IMR-90 (cell line): ENCODE results near the gene AFMID. TPM values are rescaled to one million over a fixed set of nuclear protein-coding genes. Genes with fewer than 3 reads are reported as not detected.

ENCODE experiments used
- ATAC-seq: fragments of 200-7000 bp; cut with Tn5 transposase; 2 replicates; pipeline ENCODE4 v1.9.1; 2020; ENCODE audit warnings: low read depth, mild to moderate bottlenecking, moderate library complexity
- BruUV-seq: library from RNA; stranded (reverse); fragments of 400-500 nt; replicated peaks from 2 replicates; lab custom pipeline; 2021; lab: Mats Ljungman, UMichigan
- CTCF ChIA-PET: fragments of 300-600 bp; formaldehyde crosslinking; extraction: SDS; loops from one replicate; lab custom pipeline; 2021; ENCODE audit warnings: antibody characterized with exemption; lab: Yijun Ruan, JAX
- POLR2A ChIA-PET: fragments of 300-600 bp; sonication (Branson Sonifier 250); formaldehyde crosslinking; loops from one replicate; lab custom pipeline; 2022; ENCODE audit warnings: antibody characterized with exemption; ENCODE audit not compliant: unreplicated experiment; lab: Charles Lee
- DNase-seq: peaks from one replicate; pipeline ENCODE4 v3.0.0; 2013
- H2AFZ ChIP-seq: replicated peaks from 2 replicates; pipeline ENCODE3; 2013; ENCODE audit warnings: low read length, mild to moderate bottlenecking; ENCODE audit not compliant: poor library complexity
- H2AK5ac ChIP-seq: 2 replicates; pipeline ENCODE4 v1.6.1; 2013; ENCODE audit warnings: low read depth, low read length, inconsistent platforms
- H2AK9ac ChIP-seq: replicated peaks from 2 replicates; pipeline ENCODE3; 2013; ENCODE audit warnings: mild to moderate bottlenecking, low read depth, low read length, moderate library complexity; ENCODE audit not compliant: poor library complexity
- H2BK120ac ChIP-seq: 2 replicates; pipeline ENCODE4 v1.6.1; 2013; ENCODE audit warnings: low read depth, low read length, inconsistent platforms
- H2BK15ac ChIP-seq: 3 replicates; pipeline ENCODE4 v1.6.1; 2013; ENCODE audit warnings: low read depth, low read length, inconsistent platforms
- H2BK20ac ChIP-seq: 2 replicates; pipeline ENCODE4 v1.6.1; 2013; ENCODE audit warnings: low read depth, mild to moderate bottlenecking, inconsistent platforms, low read length, moderate library complexity
- H2BK5ac ChIP-seq: 2 replicates; pipeline ENCODE4 v1.6.1; 2013; ENCODE audit warnings: mild to moderate bottlenecking, low read depth, low read length, inconsistent platforms; ENCODE audit not compliant: poor library complexity, severe bottlenecking
- H3K14ac ChIP-seq: replicated peaks from 2 replicates; pipeline ENCODE4 v1.6.1; 2013; ENCODE audit warnings: low read depth, low read length, inconsistent platforms
- H3K18ac ChIP-seq: 2 replicates; pipeline ENCODE4 v1.6.1; 2013; ENCODE audit warnings: low read depth, low read length, control low read depth
- H3K23ac ChIP-seq: 2 replicates; pipeline ENCODE4 v1.6.1; 2013; ENCODE audit warnings: low read depth, low read length, inconsistent platforms
- H3K27ac ChIP-seq: 2 replicates; pipeline ENCODE4 v1.5.1; 2013; ENCODE audit warnings: mild to moderate bottlenecking, control low read depth, low read length; ENCODE audit not compliant: insufficient read depth
- H3K27me3 ChIP-seq: 2 replicates; pipeline ENCODE4 v1.6.1; 2013; ENCODE audit warnings: low read length; ENCODE audit not compliant: control insufficient read depth, insufficient read depth
- H3K36me3 ChIP-seq: 2 replicates; pipeline ENCODE4 v1.6.1; 2013; ENCODE audit warnings: low read length, mixed read lengths; ENCODE audit not compliant: control insufficient read depth, insufficient read depth
- H3K4ac ChIP-seq: 2 replicates; pipeline ENCODE4 v1.6.1; 2013; ENCODE audit warnings: low read depth, low read length, inconsistent platforms
- H3K4me1 ChIP-seq: 2 replicates; pipeline ENCODE4 v1.6.1; 2013; ENCODE audit warnings: low read length, mixed read lengths; ENCODE audit not compliant: control insufficient read depth, insufficient read depth
- H3K4me2 ChIP-seq: 2 replicates; pipeline ENCODE4 v1.6.1; 2013; ENCODE audit warnings: low read depth, mild to moderate bottlenecking, control low read depth, low read length, moderate library complexity
- H3K4me3 ChIP-seq: 2 replicates; pipeline ENCODE4 v1.5.1; 2013; ENCODE audit warnings: low read depth, mild to moderate bottlenecking, control low read depth, low read length, moderate library complexity; ENCODE audit not compliant: insufficient read depth
- H3K56ac ChIP-seq: 2 replicates; pipeline ENCODE4 v1.6.1; 2013; ENCODE audit warnings: low read length, inconsistent platforms; ENCODE audit not compliant: insufficient read depth; ENCODE audit errors: extremely low read depth
- H3K79me1 ChIP-seq, 2 experiments: 2 replicates each; pipeline ENCODE4 v1.6.1; 2013; ENCODE audit warnings: low read length in 2 of 2, inconsistent platforms in 1 of 2, low read depth in 1 of 2
- H3K9ac ChIP-seq: 2 replicates; pipeline ENCODE4 v1.6.1; 2013; ENCODE audit warnings: low read depth, low read length, control low read depth
- H3K9me1 ChIP-seq: 2 replicates; pipeline ENCODE4 v1.6.1; 2013; ENCODE audit warnings: low read length, inconsistent platforms; ENCODE audit not compliant: insufficient read depth
- H3K9me3 ChIP-seq: 2 replicates; pipeline ENCODE4 v1.6.1; 2013; ENCODE audit warnings: low read length; ENCODE audit not compliant: control insufficient read depth, insufficient read depth
- H4K20me1 ChIP-seq: 2 replicates; pipeline ENCODE4 v1.6.1; 2013; ENCODE audit warnings: low read length, inconsistent platforms; ENCODE audit not compliant: insufficient read depth
- H4K5ac ChIP-seq: 2 replicates; pipeline ENCODE4 v1.6.1; 2013; ENCODE audit warnings: mild to moderate bottlenecking, low read depth, low read length, control low read depth
- H4K8ac ChIP-seq, 2 experiments: 2 replicates each; pipeline ENCODE4 v1.6.1; 2013; ENCODE audit warnings: low read depth in 2 of 2, low read length in 2 of 2, control low read depth in 1 of 2, inconsistent platforms in 1 of 2
- H4K91ac ChIP-seq: 2 replicates; pipeline ENCODE4 v1.6.1; 2013; ENCODE audit warnings: low read depth, low read length, inconsistent platforms; ENCODE audit not compliant: insufficient read depth
- BHLHE40 ChIP-seq: fragments of 150-350 bp; IDR thresholded peaks from 2 replicates; pipeline ENCODE4 v1.6.1; 2016; ENCODE audit warnings: mild to moderate bottlenecking, low read depth, low read length
- CEBPB ChIP-seq: IDR thresholded peaks from 2 replicates; pipeline ENCODE4 v1.6.1; 2012; ENCODE audit warnings: low read depth, low read length, improper control_type of control experiment
- CHD1 ChIP-seq: IDR thresholded peaks from 2 replicates; pipeline ENCODE4 v1.6.1; 2012; ENCODE audit warnings: low read depth, low read length, improper control_type of control experiment
- ELK1 ChIP-seq: fragments of 150-350 bp; IDR thresholded peaks from 2 replicates; pipeline ENCODE4 v1.6.1; 2016; ENCODE audit warnings: low read depth, mild to moderate bottlenecking, low read length, moderate library complexity, borderline replicate concordance
- FOS ChIP-seq: fragments of 150-350 bp; IDR thresholded peaks from 2 replicates; pipeline ENCODE4 v1.6.1; 2016; ENCODE audit warnings: low read depth, low read length
- MAFK ChIP-seq: IDR thresholded peaks from 2 replicates; pipeline ENCODE4 v1.6.1; 2012; ENCODE audit warnings: low read depth, low read length, improper control_type of control experiment
- MAZ ChIP-seq: IDR thresholded peaks from 2 replicates; pipeline ENCODE4 v1.6.1; 2012; ENCODE audit warnings: low read depth, mild to moderate bottlenecking, low read length, improper control_type of control experiment, moderate library complexity, borderline replicate concordance
- MXI1 ChIP-seq: IDR thresholded peaks from 2 replicates; pipeline ENCODE4 v1.6.1; 2012; ENCODE audit warnings: low read depth, mild to moderate bottlenecking, low read length, moderate library complexity, borderline replicate concordance
- NFE2L2 ChIP-seq: fragments of 150-350 bp; IDR thresholded peaks from 2 replicates; pipeline ENCODE4 v1.6.1; 2016; ENCODE audit warnings: low read depth, mild to moderate bottlenecking, low read length
- POLR2A ChIP-seq: IDR thresholded peaks from 2 replicates; pipeline ENCODE4 v1.6.1; 2012; ENCODE audit warnings: mild to moderate bottlenecking, low read depth, low read length
- RAD21 ChIP-seq: IDR thresholded peaks from 2 replicates; pipeline ENCODE4 v1.6.1; 2012; ENCODE audit warnings: low read length, improper control_type of control experiment
- RCOR1 ChIP-seq: IDR thresholded peaks from 2 replicates; pipeline ENCODE4 v1.6.1; 2012; ENCODE audit warnings: mild to moderate bottlenecking, low read length, improper control_type of control experiment; ENCODE audit not compliant: insufficient replicate concordance
- RFX5 ChIP-seq: IDR thresholded peaks from 2 replicates; pipeline ENCODE4 v1.8.0; 2012; ENCODE audit warnings: low read depth, mild to moderate bottlenecking, low read length, moderate library complexity
- SMC3 ChIP-seq: fragments of 150-350 bp; IDR thresholded peaks from 2 replicates; pipeline ENCODE4 v1.6.1; 2016; ENCODE audit warnings: low read depth, mild to moderate bottlenecking, antibody characterized with exemption, low read length, moderate library complexity
- WGBS, 2 experiments: methylation state at CpG; one replicate each; pipeline versions ENCODE4 v1.1.5 to v1.1.7; 2013; ENCODE audit warnings: missing lambda C conversion rate in 2 of 2; ENCODE audit not compliant: insufficient read length in 1 of 2; ENCODE audit errors: extremely low coverage in 2 of 2; 5-methylcytosine and 5-hydroxymethylcytosine counted together
- dilution Hi-C: fragments of 300-500 bp; cut with HindIII; formaldehyde crosslinking; loops from one replicate; pipeline ENCODE4 v1.14.3; 2018; ENCODE audit warnings: low sequenced_read_pairs; ENCODE audit not compliant: unreplicated experiment
- in situ Hi-C: fragments of 300-500 bp; cut with MboI; formaldehyde crosslinking; loops from 3 replicates; pipeline ENCODE4 v1.14.3; 2019; ENCODE audit warnings: low sequenced_read_pairs, inconsistent platforms, mixed read lengths
- intact Hi-C: fragments of 100-400 bp; cut with micrococcal nuclease; formaldehyde crosslinking; loops from 2 replicates; pipeline ENCODE4 v1.10.0; 2022
- polyA plus RNA-seq, 3 experiments: library from polyadenylated mRNA; depleted of rRNA; stranded (reverse); fragments of >200 nt; gene quantifications; 2 replicates each; pipeline ENCODE4 v1.2.3, GENCODE V29; 2012; ENCODE audit warnings: low replicate concordance in 1 of 3
- total RNA-seq: library from RNA; depleted of rRNA; stranded (reverse); fragments of >200 nt; gene quantifications from 2 replicates; pipeline ENCODE4 v1.2.3, GENCODE V29; 2012
- TF ChIP-seq, protein P1 (sequence below): conservative IDR thresholded peaks from 2 replicates; pipeline ENCODE4 v1.5.1; 2012; ENCODE audit warnings: mild to moderate bottlenecking, low read depth, low read length, improper control_type of control experiment
- TF ChIP-seq, protein P2 (sequence below): fragments of 150-350 bp; IDR thresholded peaks from 2 replicates; pipeline ENCODE4 v1.6.1; 2017; ENCODE audit warnings: mild to moderate bottlenecking, antibody characterized with exemption, low read length, low read depth

Gene AFMID
- total and polyA plus RNA-seq, 2 of the 4 experiments (the other 2 are of a cell fraction) = 41.0 to 65.1 TPM

DNA sequence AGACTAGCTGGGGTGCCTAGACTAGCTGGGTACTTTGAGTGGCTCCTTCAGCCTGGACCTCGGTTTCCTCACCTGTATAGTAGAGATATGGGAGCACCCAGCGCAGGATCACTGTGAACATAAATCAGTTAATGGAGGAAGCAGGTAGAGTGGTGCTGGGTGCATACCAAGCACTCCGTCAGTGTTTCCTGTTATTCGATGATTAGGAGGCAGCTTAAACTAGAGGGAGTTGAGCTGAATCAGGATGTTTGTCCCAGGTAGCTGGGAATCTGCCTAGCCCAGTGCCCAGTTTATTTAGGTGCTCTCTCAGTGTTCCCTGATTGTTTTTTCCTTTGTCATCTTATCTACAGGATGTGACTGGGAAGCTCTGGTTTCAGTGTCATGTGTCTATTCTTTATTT lies 35.9 kb downstream of the AFMID start:
- no peak overlapping the region for H2BK120ac ChIP-seq
- no CpG with 5 or more reads among the region's 4 CpGs for WGBS, 2 experiments
- CTCF ChIA-PET = no interaction called here
- H3K4me1 ChIP-seq = no peaks in the 10 kb centered on the region
- no TSS peak for BruUV-seq
- no peak for ATAC-seq
- no peak overlapping the region for H3K23ac ChIP-seq
- no peaks in the 10 kb centered on the region for H3K27me3 ChIP-seq
- H3K36me3 ChIP-seq = peaks cover 3% of the 10 kb centered on the region; the same call in 1 of the 2 replicates
- H4K91ac ChIP-seq = no peak overlapping the region
- H2BK5ac ChIP-seq = no peak overlapping the region
- no peak overlapping the region for H3K4ac ChIP-seq
- H3K9ac ChIP-seq = no peak overlapping the region
- no peak overlapping the region for H2AFZ ChIP-seq
- H2AK5ac ChIP-seq = no peak overlapping the region
- H4K8ac ChIP-seq = no peak overlapping the region
- H3K14ac ChIP-seq = no peak overlapping the region
- no peak overlapping the region for H3K56ac ChIP-seq
- intact Hi-C loops (no loop called here), in situ Hi-C loops (no loop called here), dilution Hi-C loops (no loop called here)
- no peaks in the 10 kb centered on the region for H3K9me3 ChIP-seq
- no peak overlapping the region for H3K4me3 ChIP-seq
- DNase-seq = no peak
- no peak overlapping the region for H4K5ac ChIP-seq
- no peak overlapping the region for H3K18ac ChIP-seq
- TF ChIP-seq NFE2L2 = no peak
- TF ChIP-seq, protein P1, sequence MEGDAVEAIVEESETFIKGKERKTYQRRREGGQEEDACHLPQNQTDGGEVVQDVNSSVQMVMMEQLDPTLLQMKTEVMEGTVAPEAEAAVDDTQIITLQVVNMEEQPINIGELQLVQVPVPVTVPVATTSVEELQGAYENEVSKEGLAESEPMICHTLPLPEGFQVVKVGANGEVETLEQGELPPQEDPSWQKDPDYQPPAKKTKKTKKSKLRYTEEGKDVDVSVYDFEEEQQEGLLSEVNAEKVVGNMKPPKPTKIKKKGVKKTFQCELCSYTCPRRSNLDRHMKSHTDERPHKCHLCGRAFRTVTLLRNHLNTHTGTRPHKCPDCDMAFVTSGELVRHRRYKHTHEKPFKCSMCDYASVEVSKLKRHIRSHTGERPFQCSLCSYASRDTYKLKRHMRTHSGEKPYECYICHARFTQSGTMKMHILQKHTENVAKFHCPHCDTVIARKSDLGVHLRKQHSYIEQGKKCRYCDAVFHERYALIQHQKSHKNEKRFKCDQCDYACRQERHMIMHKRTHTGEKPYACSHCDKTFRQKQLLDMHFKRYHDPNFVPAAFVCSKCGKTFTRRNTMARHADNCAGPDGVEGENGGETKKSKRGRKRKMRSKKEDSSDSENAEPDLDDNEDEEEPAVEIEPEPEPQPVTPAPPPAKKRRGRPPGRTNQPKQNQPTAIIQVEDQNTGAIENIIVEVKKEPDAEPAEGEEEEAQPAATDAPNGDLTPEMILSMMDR = no peak
- TF ChIP-seq FOS = no peak
- no peak for TF ChIP-seq POLR2A
- TF ChIP-seq MXI1 = no peak
- TF ChIP-seq MAFK = no peak
- no peak for TF ChIP-seq RFX5
- no peak for TF ChIP-seq SMC3
- no peak for TF ChIP-seq CHD1
- no peak for TF ChIP-seq RAD21
- TF ChIP-seq, protein P2, sequence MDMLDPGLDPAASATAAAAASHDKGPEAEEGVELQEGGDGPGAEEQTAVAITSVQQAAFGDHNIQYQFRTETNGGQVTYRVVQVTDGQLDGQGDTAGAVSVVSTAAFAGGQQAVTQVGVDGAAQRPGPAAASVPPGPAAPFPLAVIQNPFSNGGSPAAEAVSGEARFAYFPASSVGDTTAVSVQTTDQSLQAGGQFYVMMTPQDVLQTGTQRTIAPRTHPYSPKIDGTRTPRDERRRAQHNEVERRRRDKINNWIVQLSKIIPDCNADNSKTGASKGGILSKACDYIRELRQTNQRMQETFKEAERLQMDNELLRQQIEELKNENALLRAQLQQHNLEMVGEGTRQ = no peak
- no peak for TF ChIP-seq RCOR1
- no peak for TF ChIP-seq MAZ
- TF ChIP-seq ELK1 = no peak
- TF ChIP-seq CEBPB = no peak
- TF ChIP-seq BHLHE40 = no peak
- H3K79me1 ChIP-seq = peaks cover 0 to 14% of the 10 kb centered on the region in 2 experiments; a peak in 3 of 4 replicates
- no peak overlapping the region for H3K27ac ChIP-seq
- no peak overlapping the region for H2BK15ac ChIP-seq
- POLR2A ChIA-PET = no interaction called here
- H2BK20ac ChIP-seq = no peak overlapping the region
- no peak overlapping the region for H2AK9ac ChIP-seq
- no peak overlapping the region for H3K4me2 ChIP-seq
- no peaks in the 10 kb centered on the region for H3K9me1 ChIP-seq
- H4K20me1 ChIP-seq = no peaks in the 10 kb centered on the region; the same call in 1 of the 2 replicates
